HUES64 (cell line): ENCODE results near the gene RGS11.
"Not testable (repeated sequence)": the region's sequence is repeated elsewhere in the genome, so short reads cannot be mapped to it uniquely, and the experiment has no call there.

ENCODE experiments used
- H3K27ac ChIP-seq: 2 replicates; pipeline ENCODE4 v1.7.0; 2013; ENCODE audit warnings: low read depth, low read length, inconsistent platforms
- H3K27me3 ChIP-seq: 2 replicates; pipeline ENCODE4 v1.6.1; 2013; ENCODE audit warnings: mild to moderate bottlenecking, low read length; ENCODE audit not compliant: insufficient read depth
- H3K36me3 ChIP-seq: 2 replicates; pipeline ENCODE4 v1.6.1; 2013; ENCODE audit warnings: mild to moderate bottlenecking, low read length; ENCODE audit not compliant: insufficient read depth
- H3K4me1 ChIP-seq: 2 replicates; pipeline ENCODE4 v1.6.1; 2013; ENCODE audit warnings: mild to moderate bottlenecking, low read length, moderate library complexity; ENCODE audit not compliant: insufficient read depth
- H3K4me3 ChIP-seq: 2 replicates; pipeline ENCODE4 v1.5.1; 2013; ENCODE audit warnings: mild to moderate bottlenecking, low read length, moderate library complexity
- H3K9ac ChIP-seq: 2 replicates; pipeline ENCODE4 v1.6.1; 2013; ENCODE audit warnings: mild to moderate bottlenecking, low read depth, low read length
- H3K9me3 ChIP-seq: 2 replicates; pipeline ENCODE4 v1.6.1; 2013; ENCODE audit warnings: low read depth, low read length; ENCODE audit not compliant: insufficient read depth
- WGBS: fragments of 150-250, 120-280 bp; methylation state at CpG from one replicate; pipeline ENCODE4 v1.1.7; 2013; ENCODE audit warnings: missing lambda C conversion rate; 5-methylcytosine and 5-hydroxymethylcytosine counted together

Gene RGS11

GRCh38 chr16:278863-279366 lies 3.2 kb upstream of the RGS11 start:
- Histone ChIP-seq H3K36me3 (no peaks in the 10 kb centered on the region), H3K27ac (no peak overlapping the region), H3K27me3 (peaks cover 67% of the 10 kb centered on the region), H3K9ac (no peak overlapping the region), H3K4me1 (no peaks in the 10 kb centered on the region), H3K9me3 (no peaks in the 10 kb centered on the region), H3K4me3 (no peak overlapping the region)
- 84% methylated on average over 6 of the region's 6 CpGs for WGBS

- no peak overlapping the region for H3K4me3 ChIP-seq
- no peaks in the 10 kb centered on the region for H3K36me3 ChIP-seq
- H3K27me3 ChIP-seq, result peaks cover 63% of the 10 kb centered on the region
- no peaks in the 10 kb centered on the region for H3K4me1 ChIP-seq
- no peak overlapping the region for H3K9ac ChIP-seq
- WGBS, result 84% methylated on average over 20 of the region's 20 CpGs
- no peak overlapping the region for H3K27ac ChIP-seq
- no peaks in the 10 kb centered on the region for H3K9me3 ChIP-seq
Measured at GRCh38 chr16:276426-277077, 808 bp upstream of the RGS11 start.

GRCh38 chr16:275041-275641 lies 603 bp downstream of the RGS11 start:
- 7% methylated on average over 58 of the region's 58 CpGs for WGBS
- Histone ChIP-seq H3K9me3 (no peaks in the 10 kb centered on the region), H3K36me3 (no peaks in the 10 kb centered on the region), H3K27ac (no peak overlapping the region), H3K9ac (no peak overlapping the region), H3K27me3 (peaks cover 51% of the 10 kb centered on the region), H3K4me1 (no peaks in the 10 kb centered on the region), H3K4me3 (peak overlapping the region; percentile 45)

GRCh38 chr16:273547-274421 lies 2.0 kb downstream of the RGS11 start:
- Histone ChIP-seq H3K9me3 (no peaks in the 10 kb centered on the region), H3K27me3 (peaks cover 38% of the 10 kb centered on the region), H3K27ac (no peak overlapping the region), H3K36me3 (no peaks in the 10 kb centered on the region), H3K4me1 (no peaks in the 10 kb centered on the region), H3K4me3 (no peak overlapping the region), H3K9ac (no peak overlapping the region)
- whole genome bisulfite sequencing, result 92% methylated on average over 30 of the region's 30 CpGs

- WGBS, result 87% methylated on average over 36 of the region's 36 CpGs
Measured at GRCh38 chr16:272633-273546, 2.9 kb downstream of the RGS11 start.

GRCh38 chr16:270381-271255 lies 5.1 kb downstream of the RGS11 start:
- Histone ChIP-seq H3K9ac (no peak overlapping the region), H3K27ac (no peak overlapping the region), H3K36me3 (no peaks in the 10 kb centered on the region), H3K27me3 (peaks cover 15% of the 10 kb centered on the region), H3K4me3 (no peak overlapping the region), H3K4me1 (no peaks in the 10 kb centered on the region), H3K9me3 (no peaks in the 10 kb centered on the region)
- 93% methylated on average over 34 of the region's 34 CpGs for WGBS

More at GRCh38 chr16:272633-273546, 2.9 kb downstream of the RGS11 start:
- peaks cover 29% of the 10 kb centered on the region for H3K27me3 ChIP-seq
- H3K9ac ChIP-seq, result no peak overlapping the region
- H3K4me1 ChIP-seq, result no peaks in the 10 kb centered on the region
- H3K9me3 ChIP-seq, result no peaks in the 10 kb centered on the region
- H3K4me3 ChIP-seq, result no peak overlapping the region
- no peak overlapping the region for H3K27ac ChIP-seq
- H3K36me3 ChIP-seq, result no peaks in the 10 kb centered on the region

- no peak overlapping the region for H3K27ac ChIP-seq
- H3K4me3 ChIP-seq, result no peak overlapping the region
- WGBS, result 93% methylated on average over 24 of the region's 24 CpGs
- H3K9ac ChIP-seq, result no peak overlapping the region
- no peaks in the 10 kb centered on the region for H3K4me1 ChIP-seq
- H3K9me3 ChIP-seq, result no peaks in the 10 kb centered on the region
- H3K36me3 ChIP-seq, result 0 out of 2 replicates have a peak, but pooled peaks cover 3% of the 10 kb centered on the region
- peaks cover 3% of the 10 kb centered on the region for H3K27me3 ChIP-seq
Measured at GRCh38 chr16:269061-269796, 6.5 kb downstream of the RGS11 start.

GRCh38 chr16:268141-269053 lies 7.3 kb downstream of the RGS11 start:
- Histone ChIP-seq H3K4me3 (no peak overlapping the region), H3K36me3 (peaks cover 6% of the 10 kb centered on the region; the same call in 1 of the 2 replicates), H3K27ac (no peak overlapping the region), H3K4me1 (no peaks in the 10 kb centered on the region), H3K9me3 (no peaks in the 10 kb centered on the region), H3K27me3 (no peaks in the 10 kb centered on the region), H3K9ac (no peak overlapping the region)
- 91% methylated on average over 40 of the region's 40 CpGs for WGBS

- not testable (repeated sequence) for H3K9ac ChIP-seq, H3K27me3 ChIP-seq, H3K4me3 ChIP-seq, H3K27ac ChIP-seq, H3K9me3 ChIP-seq, H3K4me1 ChIP-seq
- WGBS, result 91% methylated on average over 17 of the region's 17 CpGs
- peaks cover 12% of the 10 kb centered on the region; the same call in 1 of the 2 replicates for H3K36me3 ChIP-seq
Measured at GRCh38 chr16:267562-267961, 8.2 kb downstream of the RGS11 start.
